Measurements from ENCODE around the gene ZSWIM6. TPM values are rescaled to one million over a fixed set of nuclear protein-coding genes. Genes with fewer than 3 reads are reported as not detected.

Gene ZSWIM6
- total RNA-seq, 2 experiments from 2014 or later: 4.4 TPM

DNA sequence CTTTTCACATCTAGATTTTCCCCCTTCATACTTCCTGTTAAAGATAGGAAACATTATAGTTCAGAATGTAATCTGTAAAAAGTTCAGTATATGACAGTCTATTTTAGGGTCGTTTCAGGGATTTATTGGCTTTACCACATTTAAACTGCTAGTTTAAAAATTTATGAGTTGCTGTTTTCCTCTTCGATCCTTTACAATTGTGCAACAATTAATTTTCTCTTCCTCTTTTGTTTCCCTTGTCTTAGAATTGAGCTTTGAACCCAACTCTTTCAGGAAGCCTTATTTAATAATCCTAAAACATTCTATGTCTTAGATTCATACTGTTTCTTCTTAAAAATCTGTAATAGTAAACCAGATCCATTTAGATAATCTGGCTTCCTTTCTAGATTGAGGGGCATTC lies 16.4 kb downstream of the ZSWIM6 start:
- Mint-ChIP-seq H3K4me3 (no peak overlapping the region), H3K27me3 (no peaks in the 10 kb centered on the region), H3K9me3 (no peaks in the 10 kb centered on the region), H3K27ac (no peak overlapping the region), H3K4me1 (ENCODE audit: low read depth) (peaks cover 20% of the 10 kb centered on the region), H3K36me3 (ENCODE audit: low read depth) (peaks cover 3% of the 10 kb centered on the region)
- ChIA-PET CTCF (no interaction called here), POLR2A (no interaction called here)
- intact Hi-C loops (cut with micrococcal nuclease): no loop called here
- no peak for ATAC-seq
- TF ChIP-seq, protein P1, sequence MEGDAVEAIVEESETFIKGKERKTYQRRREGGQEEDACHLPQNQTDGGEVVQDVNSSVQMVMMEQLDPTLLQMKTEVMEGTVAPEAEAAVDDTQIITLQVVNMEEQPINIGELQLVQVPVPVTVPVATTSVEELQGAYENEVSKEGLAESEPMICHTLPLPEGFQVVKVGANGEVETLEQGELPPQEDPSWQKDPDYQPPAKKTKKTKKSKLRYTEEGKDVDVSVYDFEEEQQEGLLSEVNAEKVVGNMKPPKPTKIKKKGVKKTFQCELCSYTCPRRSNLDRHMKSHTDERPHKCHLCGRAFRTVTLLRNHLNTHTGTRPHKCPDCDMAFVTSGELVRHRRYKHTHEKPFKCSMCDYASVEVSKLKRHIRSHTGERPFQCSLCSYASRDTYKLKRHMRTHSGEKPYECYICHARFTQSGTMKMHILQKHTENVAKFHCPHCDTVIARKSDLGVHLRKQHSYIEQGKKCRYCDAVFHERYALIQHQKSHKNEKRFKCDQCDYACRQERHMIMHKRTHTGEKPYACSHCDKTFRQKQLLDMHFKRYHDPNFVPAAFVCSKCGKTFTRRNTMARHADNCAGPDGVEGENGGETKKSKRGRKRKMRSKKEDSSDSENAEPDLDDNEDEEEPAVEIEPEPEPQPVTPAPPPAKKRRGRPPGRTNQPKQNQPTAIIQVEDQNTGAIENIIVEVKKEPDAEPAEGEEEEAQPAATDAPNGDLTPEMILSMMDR (IDR thresholded peaks at IDR 0.05): no peak
- DNase-seq: no peak

DNA sequence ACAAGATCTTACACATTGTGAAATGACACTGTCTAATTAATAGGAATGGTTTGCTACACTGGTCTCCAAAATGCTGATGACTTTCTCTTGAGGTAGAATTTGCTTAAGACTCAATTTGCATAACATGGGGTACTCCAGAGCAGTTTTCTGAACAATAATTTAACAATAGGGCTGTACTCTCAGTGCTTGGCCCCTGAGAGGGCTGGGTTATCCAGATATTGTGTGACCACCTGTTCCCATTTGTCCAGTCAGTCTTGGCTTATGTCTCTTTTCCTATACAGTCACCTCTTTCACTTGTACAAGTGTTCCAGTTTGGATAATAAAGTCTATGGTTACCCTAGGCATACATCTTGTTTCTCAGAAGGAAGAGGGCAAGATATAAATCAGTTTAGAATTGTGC lies 17.9 kb downstream of the ZSWIM6 start:
- CTCF ChIA-PET: no interaction called here
- H3K27me3 Mint-ChIP-seq: no peaks in the 10 kb centered on the region
- peaks cover 3% of the 10 kb centered on the region for H3K36me3 Mint-ChIP-seq (ENCODE audit: low read depth)
- intact Hi-C loops (cut with micrococcal nuclease): no loop called here
- ATAC-seq (no peak), DNase-seq (no peak)
- H3K27ac Mint-ChIP-seq: no peak overlapping the region
- H3K9me3 Mint-ChIP-seq: no peaks in the 10 kb centered on the region
- H3K4me1 Mint-ChIP-seq (ENCODE audit: low read depth): peaks cover 22% of the 10 kb centered on the region
- POLR2A ChIA-PET: no interaction called here
- TF ChIP-seq, protein P1 (IDR thresholded peaks at IDR 0.05): no peak
- H3K4me3 Mint-ChIP-seq: no peak overlapping the region

DNA sequence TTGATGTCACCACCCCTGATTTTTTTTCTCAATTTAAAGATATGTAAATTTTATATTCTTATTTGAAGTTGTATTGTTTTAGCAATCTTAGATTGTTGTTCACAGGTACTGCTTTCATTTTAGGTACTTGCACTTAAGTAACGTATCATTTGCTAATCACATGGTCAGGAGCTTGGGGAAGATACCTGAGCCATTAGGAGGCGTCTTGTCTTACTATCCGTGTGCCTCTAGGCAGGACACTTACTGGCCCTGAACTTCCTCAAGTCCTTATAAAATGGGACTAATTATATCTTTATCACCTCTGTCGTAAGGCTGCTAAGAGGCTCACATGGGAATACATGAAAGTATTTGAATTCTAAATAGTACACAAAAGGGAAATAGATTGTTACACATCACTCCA lies 18.5 kb downstream of the ZSWIM6 start:
- no peaks in the 10 kb centered on the region for H3K9me3 Mint-ChIP-seq
- H3K4me1 Mint-ChIP-seq (ENCODE audit: low read depth): peaks cover 22% of the 10 kb centered on the region
- no peaks in the 10 kb centered on the region for H3K27me3 Mint-ChIP-seq
- no peak overlapping the region for H3K4me3 Mint-ChIP-seq
- DNase-seq: no peak
- CTCF ChIA-PET: no interaction called here
- no peak overlapping the region for H3K27ac Mint-ChIP-seq
- TF ChIP-seq, protein P1 (IDR thresholded peaks at IDR 0.05): no peak
- POLR2A ChIA-PET: interaction anchor here (0.6 kb wide), 1 partner anchor 16 kb away, joined by 3 read pairs; no protein-coding TSS in a partner anchor
- H3K36me3 Mint-ChIP-seq (ENCODE audit: low read depth): peaks cover 3% of the 10 kb centered on the region
- no peak for ATAC-seq
- intact Hi-C loops (cut with micrococcal nuclease): no loop called here

DNA sequence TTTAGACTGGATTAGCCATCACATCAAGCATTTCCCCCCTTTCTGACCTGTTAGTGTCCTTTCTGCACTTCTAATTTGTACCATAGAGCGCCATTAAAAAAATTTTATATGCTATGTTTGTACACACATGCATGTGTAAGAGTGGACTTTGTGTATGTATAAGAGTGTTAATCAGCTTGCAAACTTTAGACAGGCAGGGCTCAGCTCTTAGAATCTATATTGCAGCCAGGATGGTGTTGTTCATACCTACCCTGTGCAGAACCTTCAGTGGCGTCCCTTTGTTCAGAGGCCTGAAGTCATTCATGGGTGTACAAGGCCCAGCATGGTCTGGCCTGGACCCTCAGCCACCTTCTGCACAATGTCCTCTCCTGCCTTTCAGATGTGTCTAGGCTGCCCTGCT lies 19.7 kb downstream of the ZSWIM6 start:
- Mint-ChIP-seq H3K36me3 (ENCODE audit: low read depth) (peaks cover 5% of the 10 kb centered on the region), H3K27me3 (no peaks in the 10 kb centered on the region), H3K27ac (no peak overlapping the region), H3K4me1 (ENCODE audit: low read depth) (peaks cover 22% of the 10 kb centered on the region), H3K4me3 (no peak overlapping the region), H3K9me3 (peaks cover 2% of the 10 kb centered on the region)
- intact Hi-C loops (cut with micrococcal nuclease): no loop called here
- CTCF ChIA-PET: no interaction called here
- POLR2A ChIA-PET: no interaction called here
- no peak for ATAC-seq
- no peak for DNase-seq
- TF ChIP-seq, protein P1 (IDR thresholded peaks at IDR 0.05): no peak

DNA sequence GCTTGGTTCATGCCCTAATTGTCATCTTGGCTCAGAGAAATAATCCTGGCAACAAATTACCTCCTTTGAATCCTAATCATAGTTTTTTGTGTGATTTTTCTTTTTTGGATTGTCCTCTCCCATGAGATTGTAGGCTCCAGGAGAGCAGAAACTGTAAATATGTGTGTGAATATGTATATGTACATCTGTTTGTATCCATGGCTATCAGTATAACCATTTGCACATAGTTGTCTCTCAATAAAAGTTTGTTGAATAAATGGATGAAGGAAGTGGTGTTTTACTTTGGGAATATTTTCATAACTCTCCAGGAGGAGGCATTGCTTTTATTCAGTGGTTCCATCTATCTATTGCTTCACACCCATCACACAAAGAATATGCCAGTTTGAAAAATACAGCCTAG lies 20.1 kb downstream of the ZSWIM6 start:
- peaks cover 7% of the 10 kb centered on the region for H3K9me3 Mint-ChIP-seq
- H3K4me1 Mint-ChIP-seq (ENCODE audit: low read depth): peaks cover 22% of the 10 kb centered on the region
- CTCF ChIA-PET: interaction anchor here (1.1 to 1.3 kb wide), 2 partner anchors 9 to 18 kb away, joined by 3 to 4 read pairs; no protein-coding TSS in a partner anchor
- no peak for DNase-seq
- TF ChIP-seq, protein P1 (IDR thresholded peaks at IDR 0.05): no peak
- intact Hi-C loops (cut with micrococcal nuclease): no loop called here
- H3K27ac Mint-ChIP-seq: no peak overlapping the region
- no peak for ATAC-seq
- H3K36me3 Mint-ChIP-seq (ENCODE audit: low read depth): peaks cover 10% of the 10 kb centered on the region
- H3K27me3 Mint-ChIP-seq: no peaks in the 10 kb centered on the region
- POLR2A ChIA-PET: no interaction called here
- no peak overlapping the region for H3K4me3 Mint-ChIP-seq
